Measurements from ENCODE around the gene GTPBP6. TPM values are rescaled to one million over a fixed set of nuclear protein-coding genes. Genes with fewer than 3 reads are reported as not detected.
A peak's percentile ranks its signal among the peaks of the same experiment; 100 is the strongest.

Gene GTPBP6
- total RNA-seq, 6 experiments from 2014 or later = 20.9 to 32.8 (median 23.2) TPM

DNA sequence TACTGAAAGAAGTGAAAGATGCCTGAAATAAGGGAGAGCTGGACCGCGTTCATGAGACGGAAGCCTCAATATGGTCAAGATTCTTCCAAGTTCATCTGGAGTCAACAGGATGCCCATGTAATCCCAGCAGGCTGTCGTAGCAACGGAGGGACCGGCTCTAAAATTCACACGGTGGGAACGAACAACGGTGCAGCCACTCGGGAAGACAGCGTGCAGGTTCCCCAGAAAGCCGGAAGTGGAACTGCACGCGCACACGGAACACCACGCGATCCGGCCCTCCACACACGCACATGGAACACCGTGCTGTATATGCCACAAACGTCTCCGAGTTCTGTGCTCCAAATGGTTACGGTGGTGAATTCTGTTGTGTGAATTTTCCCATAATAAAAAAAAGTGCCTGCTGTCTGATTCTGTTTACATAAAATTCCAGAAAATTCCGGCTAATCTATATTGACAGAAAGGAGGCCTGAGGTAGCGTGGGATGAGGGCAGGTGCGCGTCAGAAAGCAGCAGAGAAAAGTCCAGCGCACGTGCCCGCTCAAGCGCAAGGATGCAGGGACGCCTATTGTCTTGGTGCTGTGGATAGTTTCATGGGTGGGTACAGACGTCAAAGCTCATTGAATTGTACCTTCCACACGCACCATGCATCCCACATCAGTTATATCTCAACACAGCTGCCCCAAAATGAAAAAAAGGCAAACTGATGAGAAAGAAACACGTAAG is 36.9 kb upstream of the GTPBP6 start:
- H3K4me1 ChIP-seq = no peaks in the 10 kb centered on the region
- no peaks in the 10 kb centered on the region for H3K36me3 ChIP-seq
- intact Hi-C loops (cut with DNase I) = no loop called here
- no peaks in the 10 kb centered on the region for H3K9me3 ChIP-seq
- DNase-seq = no peak
- H3K27ac ChIP-seq = no peak overlapping the region
- H3K4me3 ChIP-seq = no peak overlapping the region
- 92% methylated on average over 30 of the region's 35 CpGs for WGBS (ENCODE audit: insufficient coverage, low coverage, low lambda C conversion rate, missing lambda C conversion rate)
- ATAC-seq = no peak
- H3K27me3 ChIP-seq = no peaks in the 10 kb centered on the region
- TF ChIP-seq POLR2A (IDR thresholded peaks at IDR 0.05) = no peak
- TF ChIP-seq, protein P1, sequence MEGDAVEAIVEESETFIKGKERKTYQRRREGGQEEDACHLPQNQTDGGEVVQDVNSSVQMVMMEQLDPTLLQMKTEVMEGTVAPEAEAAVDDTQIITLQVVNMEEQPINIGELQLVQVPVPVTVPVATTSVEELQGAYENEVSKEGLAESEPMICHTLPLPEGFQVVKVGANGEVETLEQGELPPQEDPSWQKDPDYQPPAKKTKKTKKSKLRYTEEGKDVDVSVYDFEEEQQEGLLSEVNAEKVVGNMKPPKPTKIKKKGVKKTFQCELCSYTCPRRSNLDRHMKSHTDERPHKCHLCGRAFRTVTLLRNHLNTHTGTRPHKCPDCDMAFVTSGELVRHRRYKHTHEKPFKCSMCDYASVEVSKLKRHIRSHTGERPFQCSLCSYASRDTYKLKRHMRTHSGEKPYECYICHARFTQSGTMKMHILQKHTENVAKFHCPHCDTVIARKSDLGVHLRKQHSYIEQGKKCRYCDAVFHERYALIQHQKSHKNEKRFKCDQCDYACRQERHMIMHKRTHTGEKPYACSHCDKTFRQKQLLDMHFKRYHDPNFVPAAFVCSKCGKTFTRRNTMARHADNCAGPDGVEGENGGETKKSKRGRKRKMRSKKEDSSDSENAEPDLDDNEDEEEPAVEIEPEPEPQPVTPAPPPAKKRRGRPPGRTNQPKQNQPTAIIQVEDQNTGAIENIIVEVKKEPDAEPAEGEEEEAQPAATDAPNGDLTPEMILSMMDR (IDR thresholded peaks at IDR 0.05) = no peak

DNA sequence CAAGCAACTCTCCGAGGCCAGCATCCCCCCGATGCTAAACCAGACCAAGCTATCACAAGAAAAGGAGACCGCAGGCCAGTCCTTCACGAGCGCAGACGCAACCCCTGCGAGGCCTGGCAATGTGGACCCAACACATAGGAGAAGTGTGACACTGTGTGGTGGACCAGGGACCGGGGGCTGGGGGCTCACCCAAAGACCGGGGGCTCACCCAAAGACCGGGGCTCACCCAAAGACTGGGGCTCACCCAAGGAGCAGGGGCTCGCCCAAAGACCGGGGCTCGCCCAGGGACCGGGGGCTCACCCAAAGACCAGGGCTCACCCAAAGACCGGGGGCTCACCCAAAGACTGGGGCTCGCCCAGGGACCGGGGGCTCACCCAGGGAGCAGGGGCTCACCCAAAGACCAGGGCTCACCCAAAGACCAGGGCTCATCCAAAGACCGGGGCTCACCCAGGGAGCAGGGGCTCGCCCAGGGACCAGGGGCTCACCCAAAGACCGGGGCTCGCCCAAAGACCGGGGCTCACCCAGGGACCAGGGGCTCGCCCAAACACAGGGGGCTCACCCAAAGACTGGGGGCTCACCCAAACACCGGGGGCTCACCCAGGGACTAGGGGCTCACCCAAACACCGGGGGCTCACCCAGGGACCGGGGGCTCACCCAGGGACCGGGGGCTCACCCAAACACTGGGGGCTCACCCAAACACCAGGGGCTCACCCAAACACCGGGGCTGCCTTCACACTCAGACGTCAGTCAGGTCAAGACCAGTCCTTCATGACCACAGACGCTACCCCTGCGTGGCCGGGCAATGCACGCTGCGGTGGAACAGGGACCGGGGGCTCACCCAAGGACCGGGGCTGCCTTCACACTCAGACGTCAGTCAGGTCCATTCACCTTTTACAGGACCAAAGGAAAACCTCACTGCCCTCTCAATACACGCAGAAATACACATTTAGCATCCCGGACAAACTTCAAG is 35.3 kb upstream of the GTPBP6 start:
- Histone ChIP-seq H3K36me3 (no peaks in the 10 kb centered on the region), H3K27me3 (no peaks in the 10 kb centered on the region), H3K9me3 (no peaks in the 10 kb centered on the region), H3K4me3 (no peak overlapping the region), H3K4me1 (no peaks in the 10 kb centered on the region), H3K27ac (no peak overlapping the region)
- DNase-seq (peak in 1 of 3 donors; percentile 42), ATAC-seq (no peak)
- WGBS (ENCODE audit: insufficient coverage, low coverage, low lambda C conversion rate, missing lambda C conversion rate) = 92% methylated on average over 5 of the region's 39 CpGs
- TF ChIP-seq, protein P1 (IDR thresholded peaks at IDR 0.05) = no peak
- intact Hi-C loops (cut with DNase I) = no loop called here

DNA sequence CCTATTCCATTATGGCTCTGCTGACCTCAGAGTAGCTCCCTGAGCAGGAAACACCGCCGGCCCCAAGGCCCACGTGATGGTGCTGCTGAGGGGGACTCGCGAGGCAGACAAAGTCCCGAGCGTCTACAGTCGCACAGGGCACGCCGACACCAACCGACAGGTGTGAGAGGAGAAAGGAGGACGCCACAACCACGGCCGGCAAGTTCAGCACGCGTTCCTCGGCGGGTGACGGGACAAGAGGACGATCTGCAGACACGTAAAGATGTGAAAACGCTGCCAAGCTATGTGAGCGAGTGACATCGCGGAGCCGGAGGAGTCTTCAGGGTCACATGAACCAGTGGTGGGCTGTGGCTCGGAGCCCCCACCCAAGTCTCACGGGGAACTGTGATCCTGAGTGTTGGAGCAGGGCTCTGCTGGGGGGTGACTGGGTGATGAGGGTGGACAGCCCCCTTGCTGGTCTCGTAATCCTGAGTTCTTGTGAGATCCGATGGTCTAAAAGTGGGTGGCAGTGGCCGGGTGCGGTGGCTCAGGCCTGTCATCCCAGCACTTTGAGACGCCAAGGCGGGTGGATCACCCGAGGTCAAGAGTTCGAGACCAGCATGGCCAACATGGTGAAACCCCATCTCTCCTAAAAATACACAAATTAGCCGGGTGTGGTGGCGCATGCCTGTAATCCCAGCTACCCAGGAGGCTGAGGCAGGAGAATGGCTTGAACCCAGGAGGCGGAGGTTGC is 34.2 kb upstream of the GTPBP6 start:
- ATAC-seq = no peak
- intact Hi-C loops (cut with DNase I) = no loop called here
- peak in 2 of 3 donors; percentile 16 to 38 for DNase-seq
- WGBS (ENCODE audit: insufficient coverage, low coverage, low lambda C conversion rate, missing lambda C conversion rate) = 94% methylated on average over 28 of the region's 39 CpGs
- Histone ChIP-seq H3K9me3 (no peaks in the 10 kb centered on the region), H3K36me3 (no peaks in the 10 kb centered on the region), H3K27me3 (no peaks in the 10 kb centered on the region), H3K27ac (no peak overlapping the region), H3K4me3 (no peak overlapping the region), H3K4me1 (no peaks in the 10 kb centered on the region)
- no peak for TF ChIP-seq POLR2A (IDR thresholded peaks at IDR 0.05)
- TF ChIP-seq, protein P1 (IDR thresholded peaks at IDR 0.05) = no peak

DNA sequence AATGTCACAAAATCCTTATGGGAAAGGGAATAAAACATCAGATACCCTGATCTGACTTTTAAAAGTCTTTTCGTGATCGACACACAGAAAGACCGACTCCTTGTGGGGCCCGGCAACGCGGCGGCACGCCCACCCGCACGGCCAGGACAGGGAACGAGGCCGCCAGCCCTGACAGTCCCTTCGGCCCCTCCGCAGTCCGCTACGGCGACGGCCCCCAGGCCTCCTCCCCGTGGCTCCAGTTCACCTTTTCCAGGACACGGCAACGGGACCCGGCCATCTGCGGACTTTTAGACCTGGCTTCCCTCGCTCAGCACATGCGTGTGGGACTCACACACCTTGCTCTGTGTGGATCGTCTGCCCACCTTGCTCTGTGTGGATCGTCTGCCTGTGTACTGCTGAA is 33.6 kb upstream of the GTPBP6 start:
- TF ChIP-seq, protein P1 (IDR thresholded peaks at IDR 0.05) = no peak
- TF ChIP-seq POLR2A (IDR thresholded peaks at IDR 0.05) = no peak
- no peaks in the 10 kb centered on the region for H3K27me3 ChIP-seq
- intact Hi-C loops (cut with DNase I) = no loop called here
- 100% methylated on average over 3 of the region's 27 CpGs for WGBS (ENCODE audit: insufficient coverage, low coverage, low lambda C conversion rate, missing lambda C conversion rate)
- H3K4me3 ChIP-seq = no peak overlapping the region
- H3K4me1 ChIP-seq = no peaks in the 10 kb centered on the region
- H3K36me3 ChIP-seq = no peaks in the 10 kb centered on the region
- ATAC-seq (no peak), DNase-seq (peak in 2 of 3 donors; percentile 10 to 44)
- H3K27ac ChIP-seq = no peak overlapping the region
- no peaks in the 10 kb centered on the region for H3K9me3 ChIP-seq

Measured in right lobe of liver (tissue), 6 donors.